DMS 273 (cell line): Measurements from ENCODE around the gene TTLL9.

Experiments
- DNase-seq: peaks from one replicate; lab custom pipeline; 2025; ENCODE audit not compliant: unreplicated experiment; lab: John Stamatoyannopoulos, UW

Gene TTLL9

DNA sequence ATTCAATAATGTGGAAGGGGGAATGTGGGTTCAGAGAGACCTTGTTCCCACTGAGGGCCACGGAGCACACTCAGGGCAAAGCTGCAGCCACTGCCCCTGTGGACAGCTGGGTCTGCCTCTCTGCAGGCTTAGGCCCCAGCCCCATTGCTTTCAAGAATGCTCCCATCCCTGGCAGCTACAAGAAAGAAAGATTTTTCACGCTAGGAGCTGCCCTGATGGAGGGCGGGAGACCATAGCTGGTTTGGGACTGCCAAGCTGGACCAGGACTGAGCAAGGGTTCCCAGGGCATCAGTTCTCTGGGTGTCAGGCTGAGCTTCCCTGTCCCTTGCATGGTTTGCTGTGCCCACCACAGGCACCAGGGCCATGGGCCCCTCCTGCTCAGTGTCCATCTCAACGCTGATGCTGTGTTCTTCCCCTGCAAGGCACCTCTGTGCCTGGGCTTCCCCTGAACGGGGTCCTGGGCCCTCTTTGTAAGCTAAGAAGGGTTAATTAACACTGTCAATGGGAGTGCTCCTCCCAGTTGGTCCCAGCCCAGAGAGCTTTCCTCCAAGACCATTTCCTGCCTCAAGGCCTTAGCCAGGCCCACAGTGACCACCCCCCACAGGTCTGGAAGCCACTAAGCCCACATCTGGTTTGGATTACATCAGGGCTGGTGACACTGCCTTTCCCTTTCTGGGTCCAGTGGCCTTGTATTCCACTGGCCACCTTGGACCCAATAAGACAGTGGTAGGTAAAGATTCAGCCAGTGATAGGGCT is 33.4 kb upstream of the TTLL9 start:
- no peak for DNase-seq

DNA sequence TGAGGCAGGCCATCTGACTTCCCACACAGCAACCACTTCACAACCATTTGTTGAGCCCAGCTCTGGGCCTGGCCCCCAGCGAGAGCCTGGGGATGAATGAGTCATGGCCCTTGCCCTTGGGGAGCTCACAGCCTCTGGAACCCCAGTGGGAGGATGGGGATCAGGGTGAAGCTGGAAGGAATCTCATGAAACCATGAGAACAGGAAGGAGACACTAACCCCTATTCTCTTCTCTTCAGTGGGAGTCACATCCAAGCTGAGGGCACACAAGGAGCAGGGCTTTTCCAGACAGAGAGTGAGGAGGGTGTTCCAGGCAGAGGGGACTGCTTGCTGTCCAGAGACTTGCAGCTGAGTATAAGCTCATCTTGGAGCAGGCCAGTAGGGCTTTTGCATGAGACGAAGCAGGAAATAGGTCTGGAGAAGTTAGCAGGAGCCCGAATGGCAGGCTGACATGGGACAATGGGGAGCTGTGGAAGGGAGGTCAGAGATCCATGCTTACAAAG is 32.5 kb upstream of the TTLL9 start:
- no peak for DNase-seq

DNA sequence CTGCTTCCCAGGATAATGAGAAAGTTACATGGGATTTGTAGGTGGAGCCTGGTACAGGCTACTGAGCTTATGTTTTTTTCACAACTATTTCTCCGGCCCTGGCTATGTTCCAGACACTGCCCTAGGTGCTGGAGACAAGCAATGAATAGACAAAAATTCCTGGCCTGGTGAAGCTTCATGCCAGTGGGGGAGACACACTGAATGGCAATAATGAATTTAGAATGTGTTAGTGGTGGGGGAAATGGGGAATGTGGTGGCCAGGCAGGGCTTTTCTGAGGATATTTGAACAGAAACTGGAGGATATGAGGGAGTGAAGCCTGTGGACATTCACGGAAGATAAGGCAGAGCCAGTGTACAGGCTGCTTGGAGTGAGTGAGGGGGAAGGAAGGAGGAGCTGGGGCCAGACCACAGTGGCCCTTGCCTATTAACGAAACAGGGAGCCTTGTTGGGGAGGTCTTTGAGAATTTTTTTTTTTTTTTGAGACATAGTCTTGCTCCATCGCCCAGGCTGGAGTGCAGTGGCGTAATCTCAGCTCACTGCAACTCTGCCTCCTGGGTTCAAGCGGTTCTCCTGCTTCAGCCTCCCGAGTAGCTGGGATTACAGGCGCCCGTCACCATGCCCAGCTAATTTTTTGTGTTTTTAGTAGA is 31.7 kb upstream of the TTLL9 start:
- DNase-seq = no peak

DNA sequence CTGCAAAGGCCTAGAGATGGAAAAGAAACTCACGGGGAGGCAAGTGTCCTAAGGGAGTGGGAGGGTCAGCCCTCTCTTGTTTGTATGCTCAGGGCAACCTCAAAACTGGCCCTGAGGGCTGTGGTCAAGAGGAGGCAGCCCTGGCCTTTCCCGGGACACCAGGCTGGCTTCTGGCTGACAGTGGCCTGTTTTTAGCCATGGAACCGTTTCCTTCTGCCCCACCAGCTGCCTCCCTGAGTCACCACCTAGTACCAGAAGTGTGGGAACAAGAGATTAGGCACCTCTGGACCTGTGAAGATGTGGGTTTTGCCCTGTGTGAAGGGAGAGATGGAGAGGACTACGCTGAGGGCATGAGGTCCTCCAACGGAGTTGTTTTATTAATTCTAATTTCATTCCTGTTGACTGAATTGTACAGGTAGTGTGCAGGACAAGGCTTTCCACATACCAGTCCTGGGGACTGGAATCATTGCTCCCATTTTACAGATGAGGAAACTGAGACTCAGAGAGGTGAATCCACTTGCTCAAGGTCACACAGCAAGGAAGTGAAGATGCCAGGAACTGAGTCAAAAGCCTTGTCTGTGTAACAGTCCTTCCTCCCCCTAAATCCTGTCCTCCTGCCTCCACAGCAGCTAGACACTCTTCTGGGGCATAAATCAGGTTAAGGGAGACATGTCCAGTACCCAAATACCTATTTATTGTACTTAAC is 30.5 kb upstream of the TTLL9 start:
- no peak for DNase-seq

DNA sequence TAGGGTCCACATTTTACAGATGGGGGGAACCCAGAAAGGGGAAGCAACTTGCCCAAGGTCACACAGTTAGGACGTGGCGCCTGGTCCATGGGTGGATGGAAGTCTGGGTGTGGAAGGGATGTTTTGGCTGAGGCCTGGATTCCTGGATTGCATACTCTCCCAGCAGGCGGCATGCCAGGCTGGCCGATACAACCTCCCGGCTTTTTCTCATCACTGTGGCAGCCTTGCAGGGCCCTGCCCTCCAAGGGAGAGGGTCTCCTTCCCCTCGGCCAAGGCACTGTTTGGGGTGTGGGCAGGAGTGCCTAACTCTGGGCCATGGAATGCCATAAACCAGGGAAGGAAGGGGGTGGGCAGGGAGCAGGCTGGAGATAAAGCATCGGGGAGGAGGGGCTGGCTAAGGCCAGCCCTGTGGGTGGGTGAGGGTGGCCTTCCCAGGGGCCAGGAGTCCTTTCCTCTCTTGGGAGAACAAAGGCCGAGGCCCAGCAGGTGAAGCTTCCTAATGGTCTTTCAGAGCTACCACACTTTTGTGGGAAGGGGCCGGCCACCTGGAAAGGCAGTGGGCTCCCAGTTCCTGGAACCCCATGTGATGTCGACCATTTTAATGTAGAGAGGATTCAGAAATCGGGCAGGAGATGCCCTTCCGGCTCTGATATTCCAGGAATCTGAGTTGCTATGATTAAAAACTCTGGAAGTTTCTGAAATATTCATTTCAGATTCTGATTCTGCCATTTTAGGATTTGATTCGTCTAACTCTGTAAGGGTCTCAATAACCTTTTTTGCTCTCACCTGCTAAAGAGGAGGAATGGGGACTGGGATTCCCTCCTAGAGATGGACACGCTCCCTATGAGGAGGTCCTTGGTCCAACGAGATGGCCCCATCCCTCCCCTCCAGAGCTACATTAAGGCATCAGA is 29.3 kb upstream of the TTLL9 start:
- DNase-seq = no peak

DNA sequence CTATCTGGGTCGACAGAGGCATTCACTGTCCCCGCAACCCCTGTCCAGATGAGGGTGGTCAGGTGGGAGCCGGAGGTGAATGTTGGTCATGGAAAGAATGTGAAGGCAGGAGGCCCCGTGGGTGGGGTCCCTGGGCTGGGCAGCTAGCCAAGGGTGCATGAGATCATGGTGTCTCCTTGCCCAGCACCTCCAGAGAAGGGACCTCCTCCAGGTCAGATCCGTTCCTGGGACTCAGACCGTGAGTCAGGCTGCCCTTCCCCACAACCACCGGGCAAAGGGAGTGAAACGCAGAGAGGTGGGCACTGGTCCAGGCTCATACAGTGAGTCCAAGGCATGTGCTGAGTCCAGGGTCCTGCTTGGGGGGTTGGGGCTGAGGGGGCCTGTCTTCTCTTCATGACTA is 28.5 kb upstream of the TTLL9 start:
- no peak for DNase-seq

DNA sequence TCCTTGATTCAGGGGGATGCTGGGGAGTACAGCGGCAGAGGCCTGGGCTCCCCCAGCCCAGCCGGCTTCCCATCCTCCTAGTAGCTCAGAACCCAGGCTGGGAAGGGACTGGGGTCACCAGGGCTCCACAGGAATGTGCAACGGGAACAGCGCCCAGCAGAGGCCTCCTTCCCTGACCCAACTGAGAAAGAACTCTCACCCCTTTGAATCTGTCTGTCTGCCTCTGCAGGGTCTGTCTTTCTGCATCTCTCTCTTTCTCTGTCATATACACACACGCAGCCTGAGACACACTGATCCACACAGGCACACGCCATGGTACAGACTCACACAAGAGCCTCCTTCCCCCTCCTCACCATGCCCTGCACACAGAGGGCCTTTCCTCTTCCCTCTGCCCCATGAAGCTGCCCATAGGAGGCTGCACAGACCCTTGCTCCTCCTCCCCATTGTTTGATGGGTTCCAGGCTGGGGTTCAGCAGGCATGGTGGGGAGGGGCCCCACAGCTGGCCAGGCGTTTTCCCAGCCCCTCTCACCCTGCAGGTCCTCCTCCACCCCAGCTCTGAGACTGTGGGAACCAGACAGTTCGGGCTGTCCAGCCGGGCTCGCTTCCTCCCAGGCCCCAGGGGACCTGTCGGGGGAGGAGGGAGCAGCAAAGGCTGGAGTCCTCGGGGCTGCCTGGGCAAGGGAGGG is 27.8 kb upstream of the TTLL9 start:
- no peak for DNase-seq

DNA sequence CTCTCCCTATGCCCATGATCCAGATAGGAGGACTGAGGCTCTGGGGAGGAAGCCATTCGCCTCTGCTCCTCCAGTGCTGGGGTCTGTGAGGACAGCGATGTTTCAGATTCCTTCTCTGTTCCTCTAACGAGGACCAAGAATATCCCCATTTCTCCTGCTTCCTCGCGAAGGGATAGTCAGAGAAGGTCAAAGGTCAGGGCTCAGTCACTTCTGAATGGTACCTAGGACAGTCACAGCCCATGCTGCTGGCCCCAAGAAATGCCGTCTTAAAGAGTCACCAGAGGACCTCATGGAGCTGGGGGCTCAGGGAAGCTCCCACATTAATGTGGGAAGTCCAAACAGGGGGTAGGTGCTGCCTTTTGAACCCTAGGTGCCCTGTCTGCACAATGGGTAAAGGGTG is 27.1 kb upstream of the TTLL9 start:
- DNase-seq = no peak

DNA sequence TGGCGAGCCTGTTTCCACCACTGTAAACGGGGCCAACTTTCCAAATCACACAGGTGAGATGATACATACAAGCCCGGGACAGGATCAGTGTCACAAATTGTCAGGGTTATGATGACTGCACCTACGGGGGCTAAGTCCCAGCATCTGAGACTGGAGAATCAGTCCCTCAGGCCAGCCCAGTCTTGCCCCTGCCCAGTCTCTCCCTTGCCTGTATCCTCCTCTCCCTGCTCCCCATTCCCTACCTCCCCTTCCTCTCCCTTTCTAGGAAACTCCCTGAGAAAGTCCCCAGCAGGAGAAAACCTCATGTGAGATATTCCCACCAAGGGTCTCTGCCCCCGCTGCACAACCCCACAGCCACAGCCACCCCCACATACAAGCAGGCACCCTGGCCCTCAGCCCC is 26.6 kb upstream of the TTLL9 start:
- no peak for DNase-seq

DNA sequence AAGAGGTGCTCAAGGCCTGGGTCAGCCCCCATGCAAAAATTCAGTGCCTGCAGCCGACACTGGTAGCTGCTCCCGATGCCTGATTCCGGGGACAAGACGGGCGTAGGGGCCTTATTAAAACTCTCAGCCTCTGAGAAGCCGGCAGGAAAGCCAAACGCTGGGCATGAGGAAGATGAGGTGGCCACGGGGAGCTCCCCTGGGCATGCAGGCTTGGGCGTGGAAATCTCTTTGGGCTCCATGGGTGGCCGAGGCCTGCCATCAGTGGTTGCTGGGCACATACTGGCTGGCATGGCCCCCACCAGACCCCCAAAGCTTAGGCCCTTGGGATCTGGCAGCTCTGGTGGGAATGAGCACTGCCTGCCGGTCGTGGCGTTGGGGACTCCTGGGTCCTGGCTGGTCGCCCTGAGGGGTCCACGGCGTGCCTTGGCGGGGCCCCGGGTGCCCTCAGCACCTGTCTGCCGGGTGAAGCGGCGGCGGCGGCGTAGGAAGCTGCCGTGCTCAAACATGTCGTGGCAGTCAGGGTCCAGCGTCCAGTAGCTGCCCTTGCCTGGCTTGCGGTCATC is 25.6 kb upstream of the TTLL9 start:
- no peak for DNase-seq

DNA sequence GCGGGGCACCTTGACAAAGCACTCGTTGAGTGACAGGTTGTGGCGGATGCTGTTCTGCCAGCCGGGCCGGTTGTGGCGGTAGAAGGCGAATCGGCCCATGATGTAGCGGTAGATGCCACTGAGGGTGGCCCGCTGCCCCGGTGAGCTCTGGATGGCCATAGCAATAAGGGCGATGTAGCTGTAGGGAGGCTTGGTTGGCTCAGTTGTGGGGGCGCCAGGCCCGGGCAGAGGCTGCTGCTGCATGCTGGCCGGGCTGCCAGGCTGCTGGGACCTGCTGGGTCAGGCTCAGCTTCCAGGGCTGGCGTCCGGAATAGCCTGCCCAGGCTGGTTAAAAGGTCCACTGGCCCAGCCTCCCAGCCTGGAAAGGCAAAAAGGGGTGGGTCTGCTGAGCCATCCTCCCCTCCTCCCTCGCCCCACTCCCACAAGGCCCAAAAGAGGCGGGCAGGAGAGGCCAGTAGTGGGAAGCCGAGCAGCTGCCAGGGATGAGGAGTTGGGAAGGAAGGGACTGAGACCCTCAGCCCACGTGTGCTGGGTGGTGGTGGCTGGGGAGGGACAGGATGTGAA is 25.1 kb upstream of the TTLL9 start, which contains the start of gene FOXS1:
Gene FOXS1, minus strand, starts transcription at position 305 of the 564 bp plus-strand sequence. Its CDS starts 62 bp downstream, at position 243.
- peak; percentile 50 for DNase-seq

DNA sequence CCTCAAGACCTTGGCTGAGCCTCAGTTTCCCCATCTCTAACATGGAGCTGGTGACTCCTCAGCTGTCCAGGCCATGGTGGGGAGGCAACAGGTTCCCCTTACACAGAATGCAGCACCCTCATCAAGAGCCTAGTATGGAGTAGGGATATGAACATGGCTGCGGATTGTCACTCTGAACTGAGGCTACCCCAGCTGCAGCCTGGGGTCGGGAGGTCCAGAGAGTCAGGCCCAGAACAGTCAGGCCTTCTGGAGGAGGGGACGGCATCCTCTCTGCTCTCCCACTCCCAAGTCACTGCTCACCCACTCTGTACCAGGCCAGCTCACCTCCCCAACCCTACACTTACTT is 23.7 kb upstream of the TTLL9 start:
- DNase-seq = no peak

DNA sequence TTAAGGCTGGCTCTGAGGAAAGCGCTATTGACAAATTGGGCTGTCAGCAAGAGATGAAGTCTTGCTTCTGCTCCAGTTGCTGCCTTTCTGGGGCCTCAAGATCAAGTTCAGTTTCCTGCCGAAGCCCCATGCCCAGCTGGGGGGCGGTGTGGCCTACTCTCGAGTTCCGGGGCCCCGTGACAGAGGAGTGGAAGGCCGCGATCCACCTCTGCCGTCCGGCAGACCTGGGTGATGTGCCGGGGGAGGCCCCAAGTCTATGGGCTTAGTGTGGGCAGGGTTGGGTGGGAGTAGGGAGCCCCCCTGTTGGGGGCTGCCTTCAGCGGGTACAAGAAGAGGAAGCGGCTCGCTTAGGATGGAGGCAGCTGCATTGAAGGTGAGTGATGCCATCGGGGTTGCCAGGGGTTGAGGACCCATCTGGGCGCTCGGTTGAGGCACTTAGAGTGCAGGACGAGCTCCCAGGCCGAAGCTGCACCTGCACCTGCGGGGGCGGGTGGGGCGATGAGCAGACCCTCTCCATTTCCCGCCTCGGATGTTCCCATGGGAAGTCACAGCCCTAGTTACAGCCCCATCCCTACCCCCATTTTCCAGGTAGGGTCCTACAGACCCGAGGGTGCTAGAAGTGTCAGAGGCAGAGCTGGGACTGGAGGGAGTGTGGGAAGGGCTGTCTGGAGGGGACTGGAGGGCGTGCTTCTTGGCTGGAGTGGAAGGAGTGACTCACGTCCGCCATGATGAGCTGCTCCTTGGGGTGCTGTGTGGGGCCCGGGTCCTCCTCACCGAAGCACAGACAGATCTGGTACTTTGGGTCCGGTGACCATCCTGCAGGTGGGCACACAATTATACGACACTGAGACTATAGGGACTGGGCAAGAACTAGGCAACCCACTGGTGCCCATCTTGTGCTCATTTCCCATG is 22.1 kb upstream of the TTLL9 start:
- no peak for DNase-seq

DNA sequence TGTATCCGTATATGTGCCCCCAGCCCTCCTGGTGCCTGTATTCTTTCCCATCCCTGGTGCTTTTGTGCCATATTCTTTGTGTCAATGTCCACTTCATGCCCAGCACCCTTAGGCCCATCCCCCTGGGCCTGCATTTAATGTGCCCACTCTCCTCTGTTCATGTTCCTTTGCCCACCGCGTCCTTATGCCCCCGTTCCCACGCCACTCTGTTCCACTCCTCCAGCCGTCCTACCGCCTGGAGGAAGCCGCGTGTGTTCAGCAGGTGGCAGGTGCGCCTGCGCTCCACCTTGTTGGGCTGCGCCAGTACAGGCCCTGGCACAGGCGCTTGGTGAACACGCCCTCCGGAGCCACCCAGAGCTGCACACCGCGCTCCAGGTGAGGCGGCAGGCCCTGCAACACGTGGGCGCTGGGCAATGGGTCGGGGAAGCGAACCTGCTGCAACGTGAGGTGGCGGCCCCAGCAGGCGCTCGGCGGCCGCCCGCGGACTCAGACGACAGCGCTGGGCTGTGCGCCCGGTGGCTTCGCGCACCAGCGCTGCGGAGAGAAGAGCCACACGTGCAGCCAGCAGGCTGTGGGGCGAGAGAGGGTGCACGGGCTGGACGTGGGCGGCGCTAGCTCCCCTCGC is 21.0 kb upstream of the TTLL9 start:
- DNase-seq = peak; percentile 46

DNA sequence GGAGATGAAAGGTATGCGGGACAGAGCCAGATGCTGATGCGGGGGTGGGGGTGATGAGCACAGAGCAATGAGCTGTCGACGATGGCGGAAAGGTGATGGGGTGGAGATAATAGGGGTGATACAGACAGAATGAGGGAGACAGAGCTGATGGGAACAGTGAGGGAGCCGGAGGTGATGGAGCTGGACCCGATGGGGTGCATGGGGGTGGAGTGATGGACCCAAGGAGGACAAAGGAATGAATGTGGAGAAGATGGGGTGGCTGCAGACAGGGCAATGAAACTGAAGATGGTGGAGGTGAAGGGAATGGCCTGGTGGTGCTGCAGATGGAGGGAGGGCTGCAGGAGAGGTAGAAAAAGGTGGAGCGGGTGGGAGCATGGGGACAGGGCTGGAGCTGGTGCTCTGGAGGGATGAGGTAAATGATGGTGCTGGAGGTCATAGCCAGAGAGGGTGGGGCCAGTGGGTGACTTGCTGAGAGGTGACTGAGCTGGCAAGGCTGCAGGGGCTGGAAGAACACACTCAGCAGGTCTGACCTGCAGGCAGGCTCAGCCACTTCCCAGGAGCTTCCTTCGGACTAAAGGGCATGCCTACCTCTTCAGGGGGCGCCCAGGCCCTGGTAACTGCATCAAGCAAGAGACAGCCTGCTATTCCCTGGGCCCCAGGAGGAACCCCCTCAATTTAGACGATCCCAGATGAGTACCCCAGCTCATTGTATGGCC is 19.0 kb upstream of the TTLL9 start:
- DNase-seq = no peak

DNA sequence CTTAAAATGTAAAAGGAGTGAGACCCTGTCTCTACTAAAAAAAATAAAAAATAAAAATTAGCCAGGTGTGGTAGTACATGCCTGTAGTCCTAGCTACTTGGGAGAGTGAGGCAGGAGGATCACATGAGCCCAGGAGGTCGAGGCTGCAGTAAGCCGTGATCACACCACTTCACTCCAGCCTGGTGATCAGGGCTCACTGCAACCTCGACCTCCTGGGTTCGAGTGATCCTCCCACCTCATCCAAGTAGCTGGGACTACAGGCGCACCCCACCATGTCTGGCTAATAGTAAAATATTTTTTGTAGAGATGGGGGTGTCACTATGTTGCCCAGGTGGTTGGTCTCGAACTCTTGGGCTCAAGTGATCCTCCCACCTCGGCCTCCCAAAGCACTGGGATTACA is 17.0 kb upstream of the TTLL9 start:
- no peak for DNase-seq

DNA sequence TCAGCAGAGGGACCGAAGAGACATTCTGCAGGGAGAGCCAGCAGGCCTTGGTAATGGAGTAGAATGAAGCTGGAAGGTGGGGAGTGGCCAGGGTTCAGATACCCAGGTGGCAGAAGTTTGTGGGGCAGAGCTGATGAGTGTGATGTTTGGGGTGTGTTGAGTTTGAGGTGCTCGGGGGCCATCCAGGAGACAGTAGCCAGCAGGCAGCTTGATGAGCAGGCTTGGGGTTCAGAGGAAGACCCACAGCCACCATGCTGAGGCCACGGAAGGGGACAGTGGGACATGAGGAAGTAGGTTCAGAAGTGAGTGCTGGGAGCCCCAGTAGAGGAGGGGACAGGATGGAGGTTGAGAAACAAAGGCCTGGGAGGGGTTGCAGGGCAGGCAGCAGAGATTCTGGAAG is 13.9 kb upstream of the TTLL9 start:
- DNase-seq = no peak
